Uterus (tissue), 2 donors: Measurements from ENCODE around the gene ENO1.

Experiments
- POLR2A ChIP-seq, 2 donors: fragments of 450-650 bp; IDR thresholded peaks; one replicate each; pipeline ENCODE4 v1.6.1; 2016; ENCODE audit warnings: antibody characterized with exemption in 2 of 2, mild to moderate bottlenecking in 1 of 2, moderate library complexity in 1 of 2
- TF ChIP-seq, protein P1 (sequence below), 4 experiments: fragments of 200-600 bp in 2 of 4; fragments of 450-650 bp in 2 of 4; sonication (generic) in 2 of 4; IDR thresholded peaks; one replicate each; pipeline ENCODE4 v1.5.1; 2016 to 2019; ENCODE audit warnings: antibody characterized with exemption in 4 of 4, mild to moderate bottlenecking in 2 of 4, moderate library complexity in 1 of 4

DNA sequence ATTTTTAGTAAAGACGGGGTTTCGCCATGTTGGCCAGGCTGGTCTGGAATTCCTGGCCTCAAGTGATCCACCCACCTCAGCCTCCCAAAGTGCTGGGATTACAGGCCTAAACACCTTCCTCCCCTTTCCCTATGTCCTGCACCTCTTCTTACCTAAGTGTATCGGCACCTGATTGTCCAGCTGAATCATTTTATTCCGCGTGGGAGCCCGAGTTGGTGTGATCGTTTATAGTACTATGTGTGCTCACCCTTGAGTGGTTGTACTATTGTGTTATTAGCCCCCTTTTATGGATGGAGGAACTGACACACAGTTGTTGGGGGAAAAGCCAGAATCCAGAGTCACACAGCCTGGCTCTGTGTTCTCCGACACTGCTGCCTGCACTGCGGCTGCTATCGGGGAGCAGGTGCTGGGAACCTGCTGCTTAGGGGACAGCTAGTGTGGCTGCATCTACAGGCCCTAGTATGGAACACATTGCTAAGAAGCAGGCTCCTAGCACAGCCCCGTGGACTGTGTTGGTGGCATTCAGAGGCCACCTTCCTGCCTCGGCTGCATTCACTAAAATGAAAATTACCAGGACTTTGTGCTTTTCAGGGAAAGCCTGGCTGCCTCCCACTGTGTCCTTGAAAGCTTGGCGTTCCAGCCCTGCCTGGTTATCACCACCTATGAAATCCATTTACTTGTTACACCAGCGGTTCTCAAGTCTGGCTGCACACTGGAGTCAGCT is 21.6 kb downstream of the ENO1 start:
- TF ChIP-seq, protein P1, sequence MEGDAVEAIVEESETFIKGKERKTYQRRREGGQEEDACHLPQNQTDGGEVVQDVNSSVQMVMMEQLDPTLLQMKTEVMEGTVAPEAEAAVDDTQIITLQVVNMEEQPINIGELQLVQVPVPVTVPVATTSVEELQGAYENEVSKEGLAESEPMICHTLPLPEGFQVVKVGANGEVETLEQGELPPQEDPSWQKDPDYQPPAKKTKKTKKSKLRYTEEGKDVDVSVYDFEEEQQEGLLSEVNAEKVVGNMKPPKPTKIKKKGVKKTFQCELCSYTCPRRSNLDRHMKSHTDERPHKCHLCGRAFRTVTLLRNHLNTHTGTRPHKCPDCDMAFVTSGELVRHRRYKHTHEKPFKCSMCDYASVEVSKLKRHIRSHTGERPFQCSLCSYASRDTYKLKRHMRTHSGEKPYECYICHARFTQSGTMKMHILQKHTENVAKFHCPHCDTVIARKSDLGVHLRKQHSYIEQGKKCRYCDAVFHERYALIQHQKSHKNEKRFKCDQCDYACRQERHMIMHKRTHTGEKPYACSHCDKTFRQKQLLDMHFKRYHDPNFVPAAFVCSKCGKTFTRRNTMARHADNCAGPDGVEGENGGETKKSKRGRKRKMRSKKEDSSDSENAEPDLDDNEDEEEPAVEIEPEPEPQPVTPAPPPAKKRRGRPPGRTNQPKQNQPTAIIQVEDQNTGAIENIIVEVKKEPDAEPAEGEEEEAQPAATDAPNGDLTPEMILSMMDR (IDR thresholded peaks at IDR 0.05), result no peak
- no peak for TF ChIP-seq POLR2A (IDR thresholded peaks at IDR 0.05)
